Activated CD8-positive, alpha-beta memory T cell treated with anti-CD3 and anti-CD28 coated beads, Interleukin-2, amount 50 U/mL, for 24 hours (primary cell): ENCODE data around the gene UBE2U.

Source experiments
- DNase-seq: peaks from one replicate; pipeline ENCODE4 v3.0.0-alpha.2; 2020; ENCODE audit errors: extremely low read depth

UBE2U gene

GRCh38 chr1:64293820-64294219, 90.4 kb downstream of the UBE2U start:
- DNase-seq = no peak

- no peak for DNase-seq
Measured at GRCh38 chr1:64295136-64295535, 91.7 kb downstream of the UBE2U start.

GRCh38 chr1:64295561-64295960, 92.1 kb downstream of the UBE2U start:
- no peak for DNase-seq

GRCh38 chr1:64296459-64296858, 93.0 kb downstream of the UBE2U start:
- no peak for DNase-seq

- no peak for DNase-seq
Measured at GRCh38 chr1:64302194-64302593, 98.8 kb downstream of the UBE2U start.

GRCh38 chr1:64302971-64303370, 99.5 kb downstream of the UBE2U start:
- no peak for DNase-seq

- no peak for DNase-seq
Measured at GRCh38 chr1:64304823-64305222, 101.4 kb downstream of the UBE2U start.

GRCh38 chr1:64308866-64309265, 105.4 kb downstream of the UBE2U start:
- DNase-seq = no peak

- DNase-seq = no peak
Measured at GRCh38 chr1:64309431-64309831, 106.0 kb downstream of the UBE2U start.

- no peak for DNase-seq
Measured at GRCh38 chr1:64310760-64311159, 107.3 kb downstream of the UBE2U start.

- no peak for DNase-seq
Measured at GRCh38 chr1:64312431-64312830, 109.0 kb downstream of the UBE2U start.

GRCh38 chr1:64315402-64315801, 112.0 kb downstream of the UBE2U start:
- DNase-seq = no peak
